Measurements from ENCODE around the gene TREH. TPM values are rescaled to one million over a fixed set of nuclear protein-coding genes. Genes with fewer than 3 reads are reported as not detected.

The TREH gene
- total RNA-seq, 1 experiment from 2014 or later: not detected

- no peak for DNase-seq (ENCODE audit: extremely low read depth, low read depth)
Observed at GRCh38 chr11:118632577-118633318, 46.7 kb downstream of the TREH start.

GRCh38 chr11:118631142-118631909, 48.1 kb downstream of the TREH start:
- DNase-seq (ENCODE audit: extremely low read depth, low read depth): no peak

GRCh38 chr11:118629761-118630661, 49.4 kb downstream of the TREH start:
- no peak for DNase-seq (ENCODE audit: extremely low read depth, low read depth)

GRCh38 chr11:118628861-118629549, 50.4 kb downstream of the TREH start:
- DNase-seq (ENCODE audit: extremely low read depth, low read depth): no peak

GRCh38 chr11:118628432-118628831, 51.0 kb downstream of the TREH start:
- no peak for DNase-seq (ENCODE audit: extremely low read depth, low read depth)

GRCh38 chr11:118628031-118628430, 51.4 kb downstream of the TREH start:
- no peak for DNase-seq (ENCODE audit: extremely low read depth, low read depth)

GRCh38 chr11:118627566-118627965, 51.9 kb downstream of the TREH start:
- no peak for DNase-seq (ENCODE audit: extremely low read depth, low read depth)

GRCh38 chr11:118625976-118626375, 53.5 kb downstream of the TREH start:
- no peak for DNase-seq (ENCODE audit: extremely low read depth, low read depth)

- DNase-seq (ENCODE audit: extremely low read depth, low read depth): no peak
Observed at GRCh38 chr11:118625036-118625690, 54.3 kb downstream of the TREH start.

GRCh38 chr11:118623269-118623655, 56.2 kb downstream of the TREH start:
- no peak for DNase-seq (ENCODE audit: extremely low read depth, low read depth)

GRCh38 chr11:118622376-118623268, 56.8 kb downstream of the TREH start:
- DNase-seq (ENCODE audit: extremely low read depth, low read depth): no peak

GRCh38 chr11:118621784-118622375, 57.6 kb downstream of the TREH start:
- DNase-seq (ENCODE audit: extremely low read depth, low read depth): no peak

- peak; percentile 77 for DNase-seq (ENCODE audit: extremely low read depth, low read depth)
Observed at GRCh38 chr11:118621071-118621783, 58.2 kb downstream of the TREH start.

GRCh38 chr11:118620529-118621070, 58.9 kb downstream of the TREH start:
- DNase-seq (ENCODE audit: extremely low read depth, low read depth): peak; percentile 40

GRCh38 chr11:118619444-118620197, 59.8 kb downstream of the TREH start:
- DNase-seq (ENCODE audit: extremely low read depth, low read depth): no peak

- no peak for DNase-seq (ENCODE audit: extremely low read depth, low read depth)
Observed at GRCh38 chr11:118618991-118619375, 60.5 kb downstream of the TREH start.
